Skeletal muscle tissue (tissue), 4 donors: ENCODE data around the gene GAS2L1. TPM values are rescaled to one million over a fixed set of nuclear protein-coding genes. Genes with fewer than 3 reads are reported as not detected.

ENCODE experiments used
- H3K27ac ChIP-seq: one replicate; pipeline ENCODE4 v1.7.0; 2013; ENCODE audit warnings: mild to moderate bottlenecking, low read depth, low read length, inconsistent platforms
- H3K27me3 ChIP-seq, 3 donors: one replicate each; pipeline ENCODE4 v1.7.0; 2013; ENCODE audit warnings: low read length in 3 of 3; ENCODE audit not compliant: control insufficient read depth in 3 of 3, insufficient read depth in 3 of 3
- H3K36me3 ChIP-seq, 3 donors: one replicate each; pipeline ENCODE4 v1.7.0; 2013; ENCODE audit warnings: low read length in 3 of 3; ENCODE audit not compliant: control insufficient read depth in 3 of 3, insufficient read depth in 3 of 3
- H3K4me1 ChIP-seq, 3 donors: one replicate each; pipeline ENCODE4 v1.7.0; 2013; ENCODE audit warnings: low read length in 3 of 3, mild to moderate bottlenecking in 3 of 3; ENCODE audit not compliant: control insufficient read depth in 3 of 3, insufficient read depth in 3 of 3
- H3K4me3 ChIP-seq, 3 donors: one replicate each; pipeline ENCODE4 v1.7.0; 2013; ENCODE audit warnings: low read length in 3 of 3
- H3K9ac ChIP-seq, 3 donors: one replicate each; pipeline ENCODE4 v1.7.0; 2013; ENCODE audit warnings: low read length in 3 of 3, mild to moderate bottlenecking in 3 of 3, moderate library complexity in 2 of 3, low read depth in 1 of 3
- H3K9me3 ChIP-seq, 3 donors: one replicate each; pipeline ENCODE4 v1.7.0; 2013; ENCODE audit warnings: low read length in 3 of 3; ENCODE audit not compliant: control insufficient read depth in 3 of 3
- total RNA-seq: library from RNA; depleted of rRNA; stranded (reverse); fragments of >200 nt; gene quantifications from one replicate; pipeline ENCODE4 v1.2.3, GENCODE V29; 2014
- donor health status: Osteomylitis.

GAS2L1 gene
- total RNA-seq, 1 donor from 2014 or later: 3.1 TPM

DNA sequence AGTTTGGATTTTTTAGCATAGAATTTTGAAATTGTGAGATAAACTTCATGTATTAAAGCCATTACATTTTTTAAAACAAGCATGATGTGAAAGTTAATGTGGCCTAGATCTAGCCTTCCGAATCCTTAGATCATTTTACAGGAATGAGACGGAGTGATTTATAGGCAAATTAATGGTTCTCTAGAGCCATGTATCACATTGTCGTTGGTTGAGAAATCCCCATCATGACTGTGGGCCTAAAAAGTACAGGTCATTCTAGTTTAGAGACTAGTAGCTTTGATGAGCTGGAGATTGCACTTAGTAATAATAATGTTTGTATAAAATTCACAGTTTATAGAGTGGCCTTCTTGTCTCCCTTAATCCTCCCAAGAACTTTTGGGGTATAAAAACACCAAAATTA lies 31.3 kb upstream of the GAS2L1 start:
- H3K4me1 ChIP-seq: peaks cover 21 to 42% (median 33%) of the 10 kb centered on the region in 3 donors
- H3K4me3 ChIP-seq: no peak overlapping the region
- H3K36me3 ChIP-seq: peaks cover 28 to 59% (median 56%) of the 10 kb centered on the region in 3 donors
- H3K27ac ChIP-seq: no peak overlapping the region
- no peak overlapping the region for H3K9ac ChIP-seq
- no peaks in the 10 kb centered on the region for H3K27me3 ChIP-seq
- no peaks in the 10 kb centered on the region for H3K9me3 ChIP-seq

DNA sequence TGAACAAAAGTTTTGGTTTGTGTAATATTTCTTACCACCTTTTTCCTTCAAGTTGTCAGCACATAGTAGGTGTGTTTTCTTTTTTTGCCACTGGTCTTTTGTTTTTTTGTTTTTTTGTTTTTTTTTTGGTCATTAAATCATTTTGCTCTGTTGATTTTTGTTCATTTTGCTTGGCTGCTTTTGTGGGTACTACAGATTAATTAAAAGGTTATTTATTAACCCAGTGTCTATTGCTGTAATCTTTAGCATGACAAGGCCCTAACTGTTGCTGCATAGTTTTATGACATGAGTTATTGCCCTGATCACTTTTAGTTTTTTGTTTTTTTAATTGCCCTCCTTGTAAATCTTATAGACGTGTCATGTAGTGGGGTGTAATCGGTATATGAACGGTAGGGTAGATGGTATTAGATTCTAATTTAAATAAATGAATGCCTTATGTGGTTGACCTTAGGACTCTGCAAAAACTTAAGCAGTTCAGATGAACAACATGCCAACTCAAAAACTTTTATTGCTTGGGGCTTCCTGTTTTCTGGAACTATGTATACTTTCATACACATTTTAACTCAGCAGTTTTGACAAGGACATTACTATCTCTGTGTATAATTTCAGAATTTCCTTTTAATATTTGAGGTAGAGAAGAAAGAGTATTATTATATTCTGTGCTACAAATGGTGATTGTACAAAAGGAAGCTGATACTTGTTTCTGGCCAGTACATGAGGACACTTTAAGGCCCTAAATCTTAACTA lies 30.5 kb upstream of the GAS2L1 start:
- Histone ChIP-seq H3K9ac (no peak overlapping the region), H3K9me3 (no peaks in the 10 kb centered on the region), H3K36me3 (peaks cover 30 to 63% (median 59%) of the 10 kb centered on the region in 3 donors), H3K4me1 (peaks cover 14 to 35% (median 25%) of the 10 kb centered on the region in 3 donors), H3K27ac (no peak overlapping the region), H3K4me3 (no peak overlapping the region), H3K27me3 (no peaks in the 10 kb centered on the region)

DNA sequence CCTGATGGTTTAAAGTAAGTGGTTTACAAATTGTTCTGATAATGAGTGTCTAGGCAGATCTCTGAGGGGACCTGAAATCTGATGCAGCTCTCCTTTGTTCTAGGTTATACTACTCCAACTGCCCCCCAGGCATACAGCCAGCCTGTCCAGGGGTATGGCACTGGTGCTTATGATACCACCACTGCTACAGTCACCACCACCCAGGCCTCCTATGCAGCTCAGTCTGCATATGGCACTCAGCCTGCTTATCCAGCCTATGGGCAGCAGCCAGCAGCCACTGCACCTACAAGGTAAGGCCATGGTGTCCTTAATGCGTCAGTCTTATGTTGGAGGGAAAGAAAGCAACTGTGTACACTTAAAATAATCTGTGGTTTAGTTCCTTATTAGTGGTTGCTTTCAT lies 28.5 kb upstream of the GAS2L1 start:
- peaks cover 40 to 72% (median 69%) of the 10 kb centered on the region in 3 donors for H3K36me3 ChIP-seq
- H3K9ac ChIP-seq: no peak overlapping the region
- H3K9me3 ChIP-seq: no peaks in the 10 kb centered on the region
- peaks cover 0 to 17% (median 9%) of the 10 kb centered on the region in 3 donors for H3K4me1 ChIP-seq
- H3K27me3 ChIP-seq: no peaks in the 10 kb centered on the region
- H3K27ac ChIP-seq: no peak overlapping the region
- H3K4me3 ChIP-seq: no peak overlapping the region

DNA sequence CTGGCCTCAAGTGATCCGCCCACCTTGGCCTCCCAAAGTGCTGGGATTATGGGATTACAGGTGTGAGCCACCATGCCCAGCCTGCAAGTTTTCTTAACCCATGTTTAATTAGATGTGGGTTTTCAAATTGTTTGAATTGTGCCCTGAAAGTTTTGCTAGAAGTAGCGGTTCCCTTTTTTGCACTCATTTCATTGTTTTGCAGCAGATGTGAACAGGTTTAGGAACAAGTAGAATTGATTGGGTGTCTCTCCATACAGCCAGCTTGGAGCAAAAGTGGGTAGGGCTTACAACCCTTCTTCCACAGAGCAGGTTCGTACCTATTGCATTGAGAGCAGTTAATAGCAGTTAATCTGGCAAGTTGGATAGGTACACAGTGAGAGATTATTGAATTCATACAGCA lies 22.3 kb upstream of the GAS2L1 start:
- Histone ChIP-seq H3K9ac (no peak overlapping the region), H3K36me3 (peaks cover 54 to 78% (median 68%) of the 10 kb centered on the region in 3 donors), H3K4me3 (no peak overlapping the region), H3K4me1 (no peaks in the 10 kb centered on the region), H3K27me3 (no peaks in the 10 kb centered on the region), H3K9me3 (no peaks in the 10 kb centered on the region), H3K27ac (no peak overlapping the region)

DNA sequence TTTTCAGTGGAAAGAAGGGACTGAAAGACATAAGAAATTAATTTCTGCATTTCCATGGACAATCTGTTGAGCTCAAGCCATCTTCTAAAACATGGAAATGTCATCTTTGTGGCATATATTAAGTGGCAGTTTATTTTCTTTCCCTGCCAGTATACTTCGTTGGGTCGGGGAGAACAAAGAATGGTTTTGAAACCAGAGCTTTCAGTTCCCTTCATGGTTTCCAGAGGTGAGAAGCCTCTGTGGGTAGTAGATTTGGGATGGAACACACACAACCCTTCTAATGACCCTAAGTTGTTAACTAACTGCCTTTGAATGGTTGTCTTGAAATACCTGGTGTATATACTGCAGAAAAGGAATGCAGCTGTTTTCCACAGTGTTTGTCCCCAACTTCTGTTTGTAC lies 17.6 kb upstream of the GAS2L1 start:
- Histone ChIP-seq H3K27me3 (no peaks in the 10 kb centered on the region), H3K4me1 (peaks cover 0 to 3% (median 2%) of the 10 kb centered on the region in 3 donors), H3K9me3 (no peaks in the 10 kb centered on the region), H3K27ac (no peak overlapping the region), H3K9ac (no peak overlapping the region), H3K36me3 (peaks cover 48 to 81% (median 74%) of the 10 kb centered on the region in 3 donors), H3K4me3 (no peak overlapping the region)

- peaks cover 0 to 3% (median 2%) of the 10 kb centered on the region in 3 donors for H3K4me1 ChIP-seq
- H3K4me3 ChIP-seq: no peak overlapping the region
- H3K27ac ChIP-seq: no peak overlapping the region
- H3K9ac ChIP-seq: no peak overlapping the region
- H3K36me3 ChIP-seq: peaks cover 47 to 75% (median 69%) of the 10 kb centered on the region in 3 donors
- no peaks in the 10 kb centered on the region for H3K27me3 ChIP-seq
- H3K9me3 ChIP-seq: no peaks in the 10 kb centered on the region
These were observed 16.4 kb upstream of the GAS2L1 start for GRCh38 chr22:29290061-29290460.

DNA sequence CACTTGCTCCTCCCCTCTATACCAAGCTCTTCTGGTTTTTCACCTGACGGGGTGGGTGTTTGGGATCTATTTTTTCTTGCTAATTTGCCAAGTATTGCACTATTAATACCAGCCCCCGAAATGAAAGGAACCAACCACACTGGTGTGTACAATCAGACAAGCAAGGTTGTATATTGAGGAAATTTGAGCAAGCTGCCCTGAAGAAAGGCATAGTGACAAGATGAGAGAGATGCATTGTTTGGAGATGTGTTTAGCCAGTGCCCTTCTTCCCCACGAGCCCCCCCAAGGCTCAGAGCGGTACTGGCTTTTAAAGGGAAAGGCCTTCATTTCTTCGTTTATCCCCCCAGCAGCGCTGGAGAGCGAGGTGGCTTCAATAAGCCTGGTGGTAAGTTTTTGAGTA lies 15.2 kb upstream of the GAS2L1 start:
- Histone ChIP-seq H3K36me3 (peaks cover 53 to 81% (median 70%) of the 10 kb centered on the region in 3 donors), H3K9ac (no peak overlapping the region)

GRCh38 chr22:29292379-29292778 lies 14.1 kb upstream of the GAS2L1 start:
- Histone ChIP-seq H3K27ac (no peak overlapping the region), H3K27me3 (no peaks in the 10 kb centered on the region), H3K36me3 (peaks cover 58 to 86% (median 76%) of the 10 kb centered on the region in 3 donors), H3K9ac (no peak overlapping the region), H3K9me3 (no peaks in the 10 kb centered on the region), H3K4me3 (no peak overlapping the region), H3K4me1 (peaks cover 0 to 3% (median 2%) of the 10 kb centered on the region in 3 donors)

More for the DNA sequence above, 15.2 kb upstream of the GAS2L1 start:
- Histone ChIP-seq H3K27ac (no peak overlapping the region), H3K4me1 (peaks cover 0 to 3% (median 2%) of the 10 kb centered on the region in 3 donors), H3K9me3 (no peaks in the 10 kb centered on the region), H3K4me3 (no peak overlapping the region), H3K27me3 (no peaks in the 10 kb centered on the region)

DNA sequence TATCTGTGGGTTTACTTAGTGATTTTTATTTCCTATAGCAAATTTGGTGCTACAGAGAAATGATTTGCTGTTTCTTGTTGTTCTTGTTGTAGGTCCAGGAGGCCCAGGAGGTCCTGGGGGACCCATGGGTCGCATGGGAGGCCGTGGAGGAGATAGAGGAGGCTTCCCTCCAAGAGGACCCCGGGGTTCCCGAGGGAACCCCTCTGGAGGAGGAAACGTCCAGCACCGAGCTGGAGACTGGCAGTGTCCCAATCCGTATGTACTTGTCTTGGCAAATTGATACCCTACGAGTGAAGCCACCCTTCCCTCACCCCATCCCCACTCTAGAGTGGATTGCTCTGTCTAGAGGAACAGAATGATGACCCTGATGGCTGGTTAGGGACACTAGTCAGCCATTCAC lies 7.8 kb upstream of the GAS2L1 start:
- Histone ChIP-seq H3K9ac (no peak overlapping the region), H3K36me3 (peaks cover 60 to 66% (median 61%) of the 10 kb centered on the region in 3 donors), H3K4me1 (peaks cover 7 to 21% (median 14%) of the 10 kb centered on the region in 3 donors), H3K9me3 (no peaks in the 10 kb centered on the region), H3K27me3 (no peaks in the 10 kb centered on the region), H3K27ac (no peak overlapping the region), H3K4me3 (no peak overlapping the region)

- H3K9ac ChIP-seq: no peak overlapping the region
- no peaks in the 10 kb centered on the region for H3K9me3 ChIP-seq
- H3K36me3 ChIP-seq: peaks cover 55 to 60% (median 56%) of the 10 kb centered on the region in 3 donors
- H3K4me1 ChIP-seq: peaks cover 7 to 21% (median 14%) of the 10 kb centered on the region in 3 donors
- H3K27me3 ChIP-seq: no peaks in the 10 kb centered on the region
- H3K4me3 ChIP-seq: no peak overlapping the region
- H3K27ac ChIP-seq: no peak overlapping the region
These were observed 7.1 kb upstream of the GAS2L1 start for GRCh38 chr22:29299136-29299900.
